ENCODE results near the gene TRNP1. TPM values are rescaled to one million over a fixed set of nuclear protein-coding genes. Genes with fewer than 3 reads are reported as not detected.

Gene TRNP1
- polyA plus RNA-seq, 1 donor from 2014 or later, result not detected

- H3K27me3 Mint-ChIP-seq, result peaks cover 4% of the 10 kb centered on the region
- H3K36me3 Mint-ChIP-seq, result no peaks in the 10 kb centered on the region
- H3K4me3 Mint-ChIP-seq, result no peak overlapping the region
- H3K4me1 Mint-ChIP-seq, result peaks cover 12 to 14% (median 13%) of the 10 kb centered on the region in 3 donors
- no peak overlapping the region for H3K27ac Mint-ChIP-seq
- no peaks in the 10 kb centered on the region for H3K9me3 Mint-ChIP-seq
Measured at GRCh38 chr1:27003745-27004470, 10.4 kb downstream of the TRNP1 start.

- H3K36me3 Mint-ChIP-seq, result no peaks in the 10 kb centered on the region
- no peak overlapping the region for H3K4me3 Mint-ChIP-seq
- peaks cover 4% of the 10 kb centered on the region for H3K27me3 Mint-ChIP-seq
- H3K9me3 Mint-ChIP-seq, result no peaks in the 10 kb centered on the region
- H3K27ac Mint-ChIP-seq, result no peak overlapping the region
- peaks cover 12 to 14% (median 13%) of the 10 kb centered on the region in 3 donors for H3K4me1 Mint-ChIP-seq
Measured at GRCh38 chr1:27004471-27005165, 11.1 kb downstream of the TRNP1 start.

- Mint-ChIP-seq H3K4me3 (no peak overlapping the region), H3K27ac (no peak overlapping the region), H3K36me3 (no peaks in the 10 kb centered on the region), H3K4me1 (peaks cover 12 to 14% (median 13%) of the 10 kb centered on the region in 3 donors), H3K27me3 (peaks cover 4% of the 10 kb centered on the region), H3K9me3 (no peaks in the 10 kb centered on the region)
Measured at GRCh38 chr1:27005166-27005530, 11.7 kb downstream of the TRNP1 start.

- no peaks in the 10 kb centered on the region for H3K36me3 Mint-ChIP-seq
- no peaks in the 10 kb centered on the region for H3K9me3 Mint-ChIP-seq
- H3K27me3 Mint-ChIP-seq, result peaks cover 4% of the 10 kb centered on the region
- no peak overlapping the region for H3K27ac Mint-ChIP-seq
- H3K4me3 Mint-ChIP-seq, result no peak overlapping the region
- H3K4me1 Mint-ChIP-seq, result peaks cover 8 to 13% (median 12%) of the 10 kb centered on the region in 3 donors
Measured at GRCh38 chr1:27005648-27006496, 12.4 kb downstream of the TRNP1 start.

GRCh38 chr1:27006683-27007082 is 13.2 kb downstream of the TRNP1 start:
- Mint-ChIP-seq H3K4me3 (no peak overlapping the region), H3K4me1 (peaks cover 10 to 11% (median 11%) of the 10 kb centered on the region in 3 donors), H3K9me3 (no peaks in the 10 kb centered on the region), H3K27me3 (peaks cover 9% of the 10 kb centered on the region), H3K27ac (no peak overlapping the region), H3K36me3 (no peaks in the 10 kb centered on the region)

- Mint-ChIP-seq H3K27me3 (peaks cover 19% of the 10 kb centered on the region), H3K27ac (no peak overlapping the region), H3K36me3 (peaks cover 2% of the 10 kb centered on the region)
Measured at GRCh38 chr1:27007909-27008582, 14.6 kb downstream of the TRNP1 start.

GRCh38 chr1:27009601-27010197 is 16.2 kb downstream of the TRNP1 start:
- H3K27me3 Mint-ChIP-seq, result peaks cover 23% of the 10 kb centered on the region
- H3K4me1 Mint-ChIP-seq, result peaks cover 2 to 10% (median 3%) of the 10 kb centered on the region in 3 donors

More at GRCh38 chr1:27007909-27008582, 14.6 kb downstream of the TRNP1 start:
- Mint-ChIP-seq H3K4me1 (peaks cover 2 to 10% (median 3%) of the 10 kb centered on the region in 3 donors), H3K4me3 (no peak overlapping the region), H3K9me3 (no peaks in the 10 kb centered on the region)

GRCh38 chr1:27010226-27010994 is 16.9 kb downstream of the TRNP1 start:
- Mint-ChIP-seq H3K27ac (no peak overlapping the region), H3K4me1 (peaks cover 3 to 10% (median 5%) of the 10 kb centered on the region in 3 donors), H3K9me3 (no peaks in the 10 kb centered on the region), H3K27me3 (peaks cover 23% of the 10 kb centered on the region), H3K4me3 (no peak overlapping the region), H3K36me3 (peaks cover 2% of the 10 kb centered on the region)

More at GRCh38 chr1:27009601-27010197, 16.2 kb downstream of the TRNP1 start:
- Mint-ChIP-seq H3K4me3 (no peak overlapping the region), H3K9me3 (no peaks in the 10 kb centered on the region), H3K36me3 (peaks cover 2% of the 10 kb centered on the region), H3K27ac (no peak overlapping the region)

GRCh38 chr1:27011058-27011764 is 17.7 kb downstream of the TRNP1 start:
- Mint-ChIP-seq H3K4me3 (no peak overlapping the region), H3K27me3 (peaks cover 23% of the 10 kb centered on the region), H3K4me1 (peaks cover 3 to 10% (median 5%) of the 10 kb centered on the region in 3 donors), H3K9me3 (no peaks in the 10 kb centered on the region), H3K36me3 (peaks cover 2% of the 10 kb centered on the region), H3K27ac (no peak overlapping the region)

- H3K27ac Mint-ChIP-seq, result no peak overlapping the region
- H3K36me3 Mint-ChIP-seq, result peaks cover 2% of the 10 kb centered on the region
Measured at GRCh38 chr1:27011976-27012563, 18.6 kb downstream of the TRNP1 start.

GRCh38 chr1:27015260-27015659 is 21.8 kb downstream of the TRNP1 start:
- no peak overlapping the region for H3K4me3 Mint-ChIP-seq
- H3K36me3 Mint-ChIP-seq, result peaks cover 2% of the 10 kb centered on the region
- H3K27me3 Mint-ChIP-seq, result peaks cover 19% of the 10 kb centered on the region
- peaks cover 3 to 10% (median 5%) of the 10 kb centered on the region in 3 donors for H3K4me1 Mint-ChIP-seq
- no peak overlapping the region for H3K27ac Mint-ChIP-seq
- no peaks in the 10 kb centered on the region for H3K9me3 Mint-ChIP-seq

More at GRCh38 chr1:27011976-27012563, 18.6 kb downstream of the TRNP1 start:
- H3K9me3 Mint-ChIP-seq, result no peaks in the 10 kb centered on the region
- H3K27me3 Mint-ChIP-seq, result peaks cover 23% of the 10 kb centered on the region
- H3K4me1 Mint-ChIP-seq, result peaks cover 3 to 10% (median 5%) of the 10 kb centered on the region in 3 donors
- H3K4me3 Mint-ChIP-seq, result peak overlapping the region in 3 of 4 donors; percentile 5 to 73 (median 34)

- peaks cover 2% of the 10 kb centered on the region for H3K36me3 Mint-ChIP-seq
- no peak overlapping the region for H3K27ac Mint-ChIP-seq
- no peak overlapping the region for H3K4me3 Mint-ChIP-seq
- H3K9me3 Mint-ChIP-seq, result no peaks in the 10 kb centered on the region
- peaks cover 3 to 8% (median 5%) of the 10 kb centered on the region in 3 donors for H3K4me1 Mint-ChIP-seq
- peaks cover 18% of the 10 kb centered on the region for H3K27me3 Mint-ChIP-seq
Measured at GRCh38 chr1:27016376-27016775, 22.9 kb downstream of the TRNP1 start.

- H3K9me3 Mint-ChIP-seq, result no peaks in the 10 kb centered on the region
- peak overlapping the region in 1 of 3 donors; percentile 65 for H3K27ac Mint-ChIP-seq
- H3K27me3 Mint-ChIP-seq, result peaks cover 11% of the 10 kb centered on the region
- peaks cover 3 to 5% (median 5%) of the 10 kb centered on the region in 3 donors for H3K4me1 Mint-ChIP-seq
- peaks cover 2% of the 10 kb centered on the region for H3K36me3 Mint-ChIP-seq
- no peak overlapping the region for H3K4me3 Mint-ChIP-seq
Measured at GRCh38 chr1:27017207-27017606, 23.7 kb downstream of the TRNP1 start.

Data from IgD-negative memory B cell (primary cell).